Thoracic aorta (tissue), 2 donors: ENCODE data around the gene PBOV1. TPM values are rescaled to one million over a fixed set of nuclear protein-coding genes. Genes with fewer than 3 reads are reported as not detected.

Experiments
- ATAC-seq: fragments of 150-250 bp; one replicate; pipeline ENCODE4 v1.8.0; 2017; ENCODE audit warnings: low read depth; ENCODE audit not compliant: insufficient number of reproducible peaks, low FRiP score
- DNase-seq: peaks from one replicate; pipeline ENCODE4 v3.0.0-alpha.2; 2020; ENCODE audit warnings: low spot score
- H3K27ac ChIP-seq, 2 donors: fragments of 200-600 bp; sonication (generic); 1 replicate in 1 of 2; 2 replicates in 1 of 2; pipeline ENCODE4 v1.5.1; 2016; ENCODE audit warnings: mild to moderate bottlenecking in 2 of 2, moderate library complexity in 2 of 2
- H3K27me3 ChIP-seq: fragments of 200-600 bp; sonication (generic); replicated peaks from 2 replicates; pipeline ENCODE4 v1.6.0; 2016; ENCODE audit warnings: mild to moderate bottlenecking; ENCODE audit not compliant: insufficient read depth
- H3K36me3 ChIP-seq: fragments of 200-600 bp; sonication (generic); one replicate; pipeline ENCODE4 v1.5.1; 2016
- H3K4me1 ChIP-seq, 2 donors: fragments of 200-600 bp; sonication (generic); 1 replicate in 1 of 2; 2 replicates in 1 of 2; pipeline versions ENCODE4 v1.5.1 to v1.6.0; 2016; ENCODE audit warnings: low read depth in 2 of 2, mild to moderate bottlenecking in 1 of 2; ENCODE audit not compliant: control insufficient read depth in 1 of 2
- H3K4me3 ChIP-seq: fragments of 200-600 bp; sonication (generic); 2 replicates; pipeline ENCODE4 v1.5.1; 2016; ENCODE audit warnings: mild to moderate bottlenecking
- H3K9me3 ChIP-seq: fragments of 200-600 bp; sonication (generic); 2 replicates; pipeline ENCODE4 v1.5.1; 2016
- total RNA-seq, 2 donors: library from RNA; depleted of rRNA; stranded (reverse); fragments of >200 nt; gene quantifications; one replicate each; pipeline versions ENCODE4 v1.1.0 to v1.2.3, GENCODE V29; 2016
- TF ChIP-seq, protein P1 (sequence below): fragments of 200-600 bp; sonication (generic); IDR thresholded peaks from one replicate; pipeline ENCODE4 v1.5.1; 2019; ENCODE audit warnings: antibody characterized with exemption

PBOV1 gene
- total RNA-seq, 2 donors from 2014 or later: not detected

DNA sequence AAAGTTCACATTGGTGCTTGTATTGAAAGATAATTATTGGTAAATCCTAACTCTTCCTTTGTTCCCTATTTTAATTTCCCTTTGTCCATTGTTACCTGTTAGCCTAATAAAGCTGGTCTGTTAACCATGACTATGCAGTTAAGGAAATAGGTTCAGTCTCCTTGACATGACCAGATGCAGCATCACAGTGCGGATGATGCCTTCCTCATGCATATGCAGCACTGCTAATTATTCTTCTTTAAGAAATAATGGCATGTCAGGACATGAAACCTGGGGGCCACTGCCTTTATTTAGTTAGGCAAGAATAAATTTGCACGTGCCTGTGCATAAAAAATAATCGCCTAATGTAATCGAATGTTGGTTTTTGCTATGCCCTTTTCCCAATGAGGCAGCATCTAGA lies 16.5 kb downstream of the PBOV1 start:
- no peak overlapping the region for H3K4me3 ChIP-seq
- no peaks in the 10 kb centered on the region for H3K36me3 ChIP-seq
- H3K27me3 ChIP-seq: no peaks in the 10 kb centered on the region
- TF ChIP-seq, protein P1, sequence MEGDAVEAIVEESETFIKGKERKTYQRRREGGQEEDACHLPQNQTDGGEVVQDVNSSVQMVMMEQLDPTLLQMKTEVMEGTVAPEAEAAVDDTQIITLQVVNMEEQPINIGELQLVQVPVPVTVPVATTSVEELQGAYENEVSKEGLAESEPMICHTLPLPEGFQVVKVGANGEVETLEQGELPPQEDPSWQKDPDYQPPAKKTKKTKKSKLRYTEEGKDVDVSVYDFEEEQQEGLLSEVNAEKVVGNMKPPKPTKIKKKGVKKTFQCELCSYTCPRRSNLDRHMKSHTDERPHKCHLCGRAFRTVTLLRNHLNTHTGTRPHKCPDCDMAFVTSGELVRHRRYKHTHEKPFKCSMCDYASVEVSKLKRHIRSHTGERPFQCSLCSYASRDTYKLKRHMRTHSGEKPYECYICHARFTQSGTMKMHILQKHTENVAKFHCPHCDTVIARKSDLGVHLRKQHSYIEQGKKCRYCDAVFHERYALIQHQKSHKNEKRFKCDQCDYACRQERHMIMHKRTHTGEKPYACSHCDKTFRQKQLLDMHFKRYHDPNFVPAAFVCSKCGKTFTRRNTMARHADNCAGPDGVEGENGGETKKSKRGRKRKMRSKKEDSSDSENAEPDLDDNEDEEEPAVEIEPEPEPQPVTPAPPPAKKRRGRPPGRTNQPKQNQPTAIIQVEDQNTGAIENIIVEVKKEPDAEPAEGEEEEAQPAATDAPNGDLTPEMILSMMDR: no peak
- ATAC-seq (no peak), DNase-seq (no peak)
- no peaks in the 10 kb centered on the region for H3K4me1 ChIP-seq
- H3K9me3 ChIP-seq: no peaks in the 10 kb centered on the region
- H3K27ac ChIP-seq: no peak overlapping the region

DNA sequence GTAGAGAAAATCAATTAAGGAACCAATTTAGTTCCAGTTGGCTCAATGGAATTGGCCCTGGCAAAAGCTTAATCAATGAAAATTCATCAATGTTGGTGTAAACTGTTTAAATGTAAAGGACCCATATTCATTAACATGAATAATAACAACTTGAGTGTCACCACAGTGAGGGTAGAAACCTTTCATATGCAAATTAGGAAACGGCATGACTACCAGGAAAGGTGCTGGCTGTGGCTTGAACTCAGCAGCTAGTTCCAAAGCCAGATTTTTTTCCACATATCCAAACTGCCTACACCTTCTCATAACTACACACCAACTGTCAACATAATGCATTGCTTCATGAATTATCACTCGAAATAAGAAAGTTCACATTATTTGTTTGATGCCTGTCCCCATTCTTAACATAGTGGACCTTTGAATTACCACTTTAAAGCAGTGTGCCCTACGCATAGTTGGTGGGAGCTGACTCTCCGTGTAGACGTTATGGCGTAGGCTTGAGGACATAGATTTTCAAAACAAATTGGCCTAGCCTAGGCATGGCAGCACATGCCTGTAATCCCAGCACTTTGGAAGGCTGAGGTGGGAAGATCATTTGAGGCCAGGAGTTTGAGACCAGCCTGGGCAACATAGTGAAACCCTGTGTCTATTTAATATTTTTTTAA lies 19.7 kb downstream of the PBOV1 start:
- ATAC-seq (no peak), DNase-seq (no peak)
- no peaks in the 10 kb centered on the region for H3K36me3 ChIP-seq
- H3K4me1 ChIP-seq: no peaks in the 10 kb centered on the region
- H3K27me3 ChIP-seq: no peaks in the 10 kb centered on the region
- no peak overlapping the region for H3K27ac ChIP-seq
- TF ChIP-seq, protein P1: no peak
- H3K9me3 ChIP-seq: no peaks in the 10 kb centered on the region
- H3K4me3 ChIP-seq: no peak overlapping the region

DNA sequence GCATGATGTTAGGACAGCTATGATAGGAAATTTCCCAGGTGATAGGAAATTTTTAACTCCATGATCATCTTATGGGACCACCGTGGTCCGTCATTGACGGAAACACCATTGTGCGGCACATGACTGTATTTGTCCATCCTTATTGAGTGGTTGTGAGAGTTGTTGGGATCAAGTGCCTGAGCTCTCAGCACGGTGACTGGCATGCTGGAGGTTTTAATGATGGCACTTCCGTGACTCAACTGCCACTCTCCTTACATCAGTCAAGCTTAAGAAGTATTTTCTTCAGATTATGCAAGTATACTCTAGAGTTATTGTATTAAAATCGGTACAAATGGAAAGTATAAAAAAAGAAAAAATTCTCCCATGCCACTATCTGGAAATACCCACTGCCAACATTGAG lies 20.7 kb downstream of the PBOV1 start:
- Histone ChIP-seq H3K9me3 (no peaks in the 10 kb centered on the region), H3K27me3 (no peaks in the 10 kb centered on the region), H3K36me3 (no peaks in the 10 kb centered on the region), H3K4me3 (no peak overlapping the region), H3K27ac (no peak overlapping the region), H3K4me1 (no peaks in the 10 kb centered on the region)
- DNase-seq (no peak), ATAC-seq (no peak)
- TF ChIP-seq, protein P1: no peak

DNA sequence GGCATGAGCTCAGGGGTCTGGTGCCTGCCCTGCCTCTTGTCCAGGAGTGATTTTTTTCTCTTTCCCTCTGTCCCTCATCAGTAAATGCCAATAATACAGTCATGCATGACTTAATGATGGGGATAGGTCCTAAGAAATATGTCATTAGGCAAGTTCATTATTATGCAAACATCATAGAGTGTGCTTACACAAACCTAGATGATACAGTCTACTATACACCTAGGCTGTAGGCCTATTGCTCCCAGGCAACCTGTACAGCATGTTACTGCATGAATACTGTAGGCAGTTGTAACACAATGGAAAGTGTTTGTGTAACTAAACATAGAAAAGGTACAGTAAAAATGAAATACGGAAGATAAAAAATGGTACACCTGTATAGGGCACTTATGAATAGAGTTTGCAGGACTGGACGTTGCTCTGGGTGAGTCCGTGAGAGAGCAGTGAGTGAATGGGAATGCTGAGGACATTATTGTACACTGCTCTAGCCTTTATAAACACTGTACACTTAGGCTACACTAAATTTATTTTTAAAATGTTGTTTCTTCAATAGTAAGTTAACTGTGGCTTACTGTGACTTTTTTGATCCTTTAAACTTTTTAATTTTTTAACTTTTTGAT lies 22.1 kb downstream of the PBOV1 start:
- Histone ChIP-seq H3K9me3 (no peaks in the 10 kb centered on the region), H3K36me3 (no peaks in the 10 kb centered on the region), H3K4me1 (no peaks in the 10 kb centered on the region), H3K27me3 (no peaks in the 10 kb centered on the region), H3K4me3 (no peak overlapping the region), H3K27ac (no peak overlapping the region)
- no peak for DNase-seq
- TF ChIP-seq, protein P1: no peak
- ATAC-seq: no peak

DNA sequence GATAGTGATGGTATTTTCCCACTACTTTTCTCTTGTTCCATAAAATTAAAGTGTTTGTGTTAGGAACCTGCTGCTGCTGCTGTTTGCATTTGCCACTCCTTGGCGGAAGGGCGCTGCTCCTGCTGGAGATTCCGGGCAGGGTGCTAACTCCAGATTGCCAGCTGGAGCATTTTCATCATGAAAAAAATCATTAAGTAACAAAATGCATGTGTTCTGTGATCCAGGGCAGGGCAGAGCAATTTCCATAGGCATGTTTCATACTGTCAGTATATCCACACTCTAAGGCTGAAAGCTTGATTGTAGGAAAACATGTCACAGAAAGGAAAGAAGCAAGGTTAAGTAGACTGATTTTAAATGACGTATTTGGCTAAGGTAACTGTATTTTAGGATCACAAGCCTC lies 24.0 kb downstream of the PBOV1 start:
- Histone ChIP-seq H3K36me3 (no peaks in the 10 kb centered on the region), H3K27me3 (no peaks in the 10 kb centered on the region), H3K4me3 (no peak overlapping the region), H3K4me1 (no peaks in the 10 kb centered on the region), H3K27ac (no peak overlapping the region), H3K9me3 (no peaks in the 10 kb centered on the region)
- TF ChIP-seq, protein P1: no peak
- ATAC-seq (no peak), DNase-seq (no peak)
